GM18505 (cell line): ENCODE data around the gene TBCK.

ENCODE experiments used
- ATAC-seq: cut with Tn5 transposase; IDR thresholded peaks from one replicate; pipeline ENCODE4 v1.9.1; 2021; ENCODE audit not compliant: unreplicated experiment
- POLR2A ChIP-seq: IDR thresholded peaks from 4 replicates; pipeline ENCODE4 v1.6.1; 2011; ENCODE audit warnings: borderline replicate concordance; ENCODE audit not compliant: insufficient read depth, insufficient read length; ENCODE audit errors: extremely low read depth

TBCK gene

GRCh38 chr4:106312997-106313522, 2.9 kb downstream of the TBCK start:
- ATAC-seq, result no peak
- TF ChIP-seq POLR2A, result no peak

GRCh38 chr4:106312377-106312776, 3.6 kb downstream of the TBCK start:
- ATAC-seq, result no peak
- TF ChIP-seq POLR2A, result no peak

- ATAC-seq, result no peak
- TF ChIP-seq POLR2A, result no peak
Measured at GRCh38 chr4:106306561-106306960, 9.4 kb downstream of the TBCK start.

- no peak for TF ChIP-seq POLR2A
- no peak for ATAC-seq
Measured at GRCh38 chr4:106305435-106306055, 10.5 kb downstream of the TBCK start.

- TF ChIP-seq POLR2A, result no peak
- no peak for ATAC-seq
Measured at GRCh38 chr4:106304632-106305031, 11.4 kb downstream of the TBCK start.

- no peak for ATAC-seq
- TF ChIP-seq POLR2A, result no peak
Measured at GRCh38 chr4:106303548-106304281, 12.3 kb downstream of the TBCK start.

- no peak for ATAC-seq
- no peak for TF ChIP-seq POLR2A
Measured at GRCh38 chr4:106302062-106302438, 14.0 kb downstream of the TBCK start.

GRCh38 chr4:106301393-106302061, 14.5 kb downstream of the TBCK start:
- TF ChIP-seq POLR2A, result no peak
- no peak for ATAC-seq

- TF ChIP-seq POLR2A, result no peak
- no peak for ATAC-seq
Measured at GRCh38 chr4:106299977-106300376, 16.0 kb downstream of the TBCK start.

- no peak for ATAC-seq
- TF ChIP-seq POLR2A, result no peak
Measured at GRCh38 chr4:106297245-106298035, 18.6 kb downstream of the TBCK start.

GRCh38 chr4:106294062-106294461, 21.9 kb downstream of the TBCK start:
- no peak for ATAC-seq
- no peak for TF ChIP-seq POLR2A

GRCh38 chr4:106291678-106292077, 24.3 kb downstream of the TBCK start:
- TF ChIP-seq POLR2A, result no peak

GRCh38 chr4:106289737-106290136, 26.3 kb downstream of the TBCK start:
- TF ChIP-seq POLR2A, result no peak
- ATAC-seq, result no peak

More at GRCh38 chr4:106291678-106292077, 24.3 kb downstream of the TBCK start:
- ATAC-seq, result no peak
